HepG2 (cell line): ENCODE data around the gene USP24. TPM values are rescaled to one million over a fixed set of nuclear protein-coding genes. Genes with fewer than 3 reads are reported as not detected.

Experiments
- FIP1L1 ChIP-seq: fragments of 200-400 bp; formaldehyde crosslinking; IDR thresholded peaks from 2 replicates; pipeline ENCODE4 v1.6.1; 2018; ENCODE audit warnings: low read depth, mild to moderate bottlenecking, low read length, moderate library complexity, borderline replicate concordance; ENCODE audit not compliant: insufficient read depth
- NBN ChIP-seq: fragments of 450-650 bp; conservative IDR thresholded peaks from 2 replicates; pipeline ENCODE4 v1.6.1; 2017
- NCOR1 ChIP-seq: fragments of 200-600 bp; sonication (generic); IDR thresholded peaks from 2 replicates; pipeline ENCODE4 v1.7.0; 2017; ENCODE audit warnings: antibody characterized with exemption, low read length, borderline replicate concordance
- NFRKB ChIP-seq: fragments of 450-650 bp; IDR thresholded peaks from 2 replicates; pipeline ENCODE4 v1.6.1; 2017
- RNF219 ChIP-seq: sonication (generic); formaldehyde crosslinking; IDR thresholded peaks from 2 replicates; pipeline ENCODE4 v1.5.0; 2020; ENCODE audit warnings: mild to moderate bottlenecking, missing genetic modification reagents
- SAP130 ChIP-seq: IDR thresholded peaks from 2 replicates; pipeline ENCODE4 v1.6.1; 2016; ENCODE audit warnings: low read depth
- SKI ChIP-seq: fragments of 450-650 bp; IDR thresholded peaks from one replicate; pipeline ENCODE4 v1.6.1; 2018; ENCODE audit warnings: mild to moderate bottlenecking; ENCODE audit not compliant: partially characterized antibody
- TAF15 ChIP-seq: fragments of 200-400 bp; formaldehyde crosslinking; IDR thresholded peaks from one replicate; pipeline ENCODE4 v1.6.1; 2018; ENCODE audit warnings: mild to moderate bottlenecking, low read depth, low read length; ENCODE audit not compliant: poor library complexity, severe bottlenecking
- XBP1 ChIP-seq: sonication (generic); formaldehyde crosslinking; IDR thresholded peaks from 2 replicates; pipeline ENCODE4 v1.5.0; 2020; ENCODE audit warnings: missing genetic modification reagents
- ZNF253 ChIP-seq: sonication (generic); formaldehyde crosslinking; IDR thresholded peaks from 2 replicates; pipeline ENCODE4 v1.8.0; 2022; ENCODE audit warnings: mild to moderate bottlenecking, missing genetic modification reagents, borderline replicate concordance
- ZNF263 ChIP-seq: sonication (generic); formaldehyde crosslinking; IDR thresholded peaks from 2 replicates; pipeline ENCODE4 v1.4.0; 2020; ENCODE audit warnings: missing genetic modification reagents
- ZNF354B ChIP-seq: sonication (generic); formaldehyde crosslinking; IDR thresholded peaks from 2 replicates; pipeline ENCODE4 v1.8.0; 2022; ENCODE audit warnings: mild to moderate bottlenecking, missing genetic modification reagents
- ZNF616 ChIP-seq: sonication (generic); formaldehyde crosslinking; IDR thresholded peaks from 2 replicates; pipeline ENCODE4 v1.5.0; 2020; ENCODE audit warnings: low read depth, mild to moderate bottlenecking, missing genetic modification reagents
- ZNF639 ChIP-seq: conservative IDR thresholded peaks from 2 replicates; pipeline ENCODE4 v1.6.1; 2018; ENCODE audit warnings: missing genetic modification reagents
- ZNF775 ChIP-seq: sonication (generic); formaldehyde crosslinking; IDR thresholded peaks from 2 replicates; pipeline ENCODE4 v1.4.0; 2020; ENCODE audit warnings: missing genetic modification reagents, mild to moderate bottlenecking, moderate library complexity, borderline replicate concordance
- polyA plus RNA-seq, 8 experiments: library from polyadenylated mRNA; depleted of rRNA in 3 of 8; stranded (reverse) in 7 of 8; unstranded in 1 of 8; fragments of >200 nt; fragmentation: Illumina TruSeq in 4 of 8; extraction: Trizol in 4 of 8; gene quantifications; 2 replicates each; pipeline versions ENCODE4 v1.2.1 to v1.2.3, GENCODE V29; 2011 to 2016; ENCODE audit warnings: low read depth in 4 of 8, missing spikeins in 1 of 8, mixed read lengths in 1 of 8; ENCODE audit not compliant: insufficient read depth in 1 of 8
- total RNA-seq, 5 experiments: library from RNA; depleted of rRNA; stranded (reverse); fragments of >200 nt; fragmentation: Illumina TruSeq; extraction: Trizol; gene quantifications; 2 replicates each; pipeline ENCODE4 v1.2.3, GENCODE V29; 2016; ENCODE audit warnings: low read depth in 1 of 5
- TF ChIP-seq, protein P1 (sequence below): sonication (generic); formaldehyde crosslinking; IDR thresholded peaks from 2 replicates; pipeline ENCODE4 v1.5.0; 2020; ENCODE audit warnings: missing genetic modification reagents
- TF ChIP-seq, protein P2 (sequence below): sonication (generic); formaldehyde crosslinking; IDR thresholded peaks from 2 replicates; pipeline ENCODE4 v1.8.0; 2022; ENCODE audit warnings: missing genetic modification reagents, mild to moderate bottlenecking, borderline replicate concordance
- TF ChIP-seq, protein P3 (sequence below): IDR thresholded peaks from 2 replicates; pipeline ENCODE4 v1.6.1; 2016; ENCODE audit warnings: low read depth, missing genetic modification reagents, missing compliant biosample characterization

USP24 gene
- total and polyA plus RNA-seq, 2 of the 13 experiments (the other 11 are each of a cell fraction or from before 2014, with no cell fraction given): 18.8 to 47.6 TPM

- peak; percentile 97 for TF ChIP-seq ZNF639 (CRISPR knock-in tag)
- no peak for TF ChIP-seq NCOR1
- TF ChIP-seq XBP1 (CRISPR knock-in tag): no peak; the same call in 1 of the 2 replicates
- no peak for TF ChIP-seq TAF15
- TF ChIP-seq, protein P1, sequence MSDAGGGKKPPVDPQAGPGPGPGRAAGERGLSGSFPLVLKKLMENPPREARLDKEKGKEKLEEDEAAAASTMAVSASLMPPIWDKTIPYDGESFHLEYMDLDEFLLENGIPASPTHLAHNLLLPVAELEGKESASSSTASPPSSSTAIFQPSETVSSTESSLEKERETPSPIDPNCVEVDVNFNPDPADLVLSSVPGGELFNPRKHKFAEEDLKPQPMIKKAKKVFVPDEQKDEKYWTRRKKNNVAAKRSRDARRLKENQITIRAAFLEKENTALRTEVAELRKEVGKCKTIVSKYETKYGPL (CRISPR knock-in tag): no peak
- TF ChIP-seq ZNF775: no peak
- TF ChIP-seq SAP130 (CRISPR knock-in tag): peak; percentile 84
- no peak for TF ChIP-seq FIP1L1
- peak; percentile 0; the same call in 1 of the 2 replicates for TF ChIP-seq RNF219 (CRISPR knock-in tag)
- TF ChIP-seq ZNF263 (CRISPR knock-in tag): peak; percentile 25; the same call in 1 of the 2 replicates
- TF ChIP-seq SKI: no peak
- no peak for TF ChIP-seq ZNF253 (CRISPR knock-in tag)
- TF ChIP-seq ZNF616 (CRISPR knock-in tag): peak; percentile 72; the same call in 1 of the 2 replicates
- TF ChIP-seq, protein P2, sequence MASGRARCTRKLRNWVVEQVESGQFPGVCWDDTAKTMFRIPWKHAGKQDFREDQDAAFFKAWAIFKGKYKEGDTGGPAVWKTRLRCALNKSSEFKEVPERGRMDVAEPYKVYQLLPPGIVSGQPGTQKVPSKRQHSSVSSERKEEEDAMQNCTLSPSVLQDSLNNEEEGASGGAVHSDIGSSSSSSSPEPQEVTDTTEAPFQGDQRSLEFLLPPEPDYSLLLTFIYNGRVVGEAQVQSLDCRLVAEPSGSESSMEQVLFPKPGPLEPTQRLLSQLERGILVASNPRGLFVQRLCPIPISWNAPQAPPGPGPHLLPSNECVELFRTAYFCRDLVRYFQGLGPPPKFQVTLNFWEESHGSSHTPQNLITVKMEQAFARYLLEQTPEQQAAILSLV: no peak; the same call in 1 of the 2 replicates
- TF ChIP-seq, protein P3, sequence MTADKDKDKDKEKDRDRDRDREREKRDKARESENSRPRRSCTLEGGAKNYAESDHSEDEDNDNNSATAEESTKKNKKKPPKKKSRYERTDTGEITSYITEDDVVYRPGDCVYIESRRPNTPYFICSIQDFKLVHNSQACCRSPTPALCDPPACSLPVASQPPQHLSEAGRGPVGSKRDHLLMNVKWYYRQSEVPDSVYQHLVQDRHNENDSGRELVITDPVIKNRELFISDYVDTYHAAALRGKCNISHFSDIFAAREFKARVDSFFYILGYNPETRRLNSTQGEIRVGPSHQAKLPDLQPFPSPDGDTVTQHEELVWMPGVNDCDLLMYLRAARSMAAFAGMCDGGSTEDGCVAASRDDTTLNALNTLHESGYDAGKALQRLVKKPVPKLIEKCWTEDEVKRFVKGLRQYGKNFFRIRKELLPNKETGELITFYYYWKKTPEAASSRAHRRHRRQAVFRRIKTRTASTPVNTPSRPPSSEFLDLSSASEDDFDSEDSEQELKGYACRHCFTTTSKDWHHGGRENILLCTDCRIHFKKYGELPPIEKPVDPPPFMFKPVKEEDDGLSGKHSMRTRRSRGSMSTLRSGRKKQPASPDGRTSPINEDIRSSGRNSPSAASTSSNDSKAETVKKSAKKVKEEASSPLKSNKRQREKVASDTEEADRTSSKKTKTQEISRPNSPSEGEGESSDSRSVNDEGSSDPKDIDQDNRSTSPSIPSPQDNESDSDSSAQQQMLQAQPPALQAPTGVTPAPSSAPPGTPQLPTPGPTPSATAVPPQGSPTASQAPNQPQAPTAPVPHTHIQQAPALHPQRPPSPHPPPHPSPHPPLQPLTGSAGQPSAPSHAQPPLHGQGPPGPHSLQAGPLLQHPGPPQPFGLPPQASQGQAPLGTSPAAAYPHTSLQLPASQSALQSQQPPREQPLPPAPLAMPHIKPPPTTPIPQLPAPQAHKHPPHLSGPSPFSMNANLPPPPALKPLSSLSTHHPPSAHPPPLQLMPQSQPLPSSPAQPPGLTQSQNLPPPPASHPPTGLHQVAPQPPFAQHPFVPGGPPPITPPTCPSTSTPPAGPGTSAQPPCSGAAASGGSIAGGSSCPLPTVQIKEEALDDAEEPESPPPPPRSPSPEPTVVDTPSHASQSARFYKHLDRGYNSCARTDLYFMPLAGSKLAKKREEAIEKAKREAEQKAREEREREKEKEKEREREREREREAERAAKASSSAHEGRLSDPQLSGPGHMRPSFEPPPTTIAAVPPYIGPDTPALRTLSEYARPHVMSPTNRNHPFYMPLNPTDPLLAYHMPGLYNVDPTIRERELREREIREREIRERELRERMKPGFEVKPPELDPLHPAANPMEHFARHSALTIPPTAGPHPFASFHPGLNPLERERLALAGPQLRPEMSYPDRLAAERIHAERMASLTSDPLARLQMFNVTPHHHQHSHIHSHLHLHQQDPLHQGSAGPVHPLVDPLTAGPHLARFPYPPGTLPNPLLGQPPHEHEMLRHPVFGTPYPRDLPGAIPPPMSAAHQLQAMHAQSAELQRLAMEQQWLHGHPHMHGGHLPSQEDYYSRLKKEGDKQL (CRISPR knock-in tag): no peak; the same call in 1 of the 2 replicates
- no peak for TF ChIP-seq NFRKB
- no peak for TF ChIP-seq NBN
- TF ChIP-seq ZNF354B: no peak
These were observed at the start of gene USP24 (continued) for GRCh38 chr1:55215194-55216021.
